HG03064 (cell line): Measurements from ENCODE around the gene FOXJ3.

Experiments used
- ATAC-seq: cut with Tn5 transposase; IDR thresholded peaks from one replicate; pipeline ENCODE4 v1.9.1; 2021; ENCODE audit warnings: low read depth; ENCODE audit not compliant: unreplicated experiment

FOXJ3 gene

GRCh38 chr1:42130061-42130660 lies 204.9 kb downstream of the FOXJ3 start:
- no peak for ATAC-seq

- no peak for ATAC-seq
Measured at GRCh38 chr1:42128964-42129363, 206.1 kb downstream of the FOXJ3 start.

- no peak for ATAC-seq
Measured at GRCh38 chr1:42128499-42128898, 206.5 kb downstream of the FOXJ3 start.

- no peak for ATAC-seq
Measured at GRCh38 chr1:42127767-42128166, 207.3 kb downstream of the FOXJ3 start.
